Measurements from ENCODE around the gene CHSY1.

Gene CHSY1

DNA sequence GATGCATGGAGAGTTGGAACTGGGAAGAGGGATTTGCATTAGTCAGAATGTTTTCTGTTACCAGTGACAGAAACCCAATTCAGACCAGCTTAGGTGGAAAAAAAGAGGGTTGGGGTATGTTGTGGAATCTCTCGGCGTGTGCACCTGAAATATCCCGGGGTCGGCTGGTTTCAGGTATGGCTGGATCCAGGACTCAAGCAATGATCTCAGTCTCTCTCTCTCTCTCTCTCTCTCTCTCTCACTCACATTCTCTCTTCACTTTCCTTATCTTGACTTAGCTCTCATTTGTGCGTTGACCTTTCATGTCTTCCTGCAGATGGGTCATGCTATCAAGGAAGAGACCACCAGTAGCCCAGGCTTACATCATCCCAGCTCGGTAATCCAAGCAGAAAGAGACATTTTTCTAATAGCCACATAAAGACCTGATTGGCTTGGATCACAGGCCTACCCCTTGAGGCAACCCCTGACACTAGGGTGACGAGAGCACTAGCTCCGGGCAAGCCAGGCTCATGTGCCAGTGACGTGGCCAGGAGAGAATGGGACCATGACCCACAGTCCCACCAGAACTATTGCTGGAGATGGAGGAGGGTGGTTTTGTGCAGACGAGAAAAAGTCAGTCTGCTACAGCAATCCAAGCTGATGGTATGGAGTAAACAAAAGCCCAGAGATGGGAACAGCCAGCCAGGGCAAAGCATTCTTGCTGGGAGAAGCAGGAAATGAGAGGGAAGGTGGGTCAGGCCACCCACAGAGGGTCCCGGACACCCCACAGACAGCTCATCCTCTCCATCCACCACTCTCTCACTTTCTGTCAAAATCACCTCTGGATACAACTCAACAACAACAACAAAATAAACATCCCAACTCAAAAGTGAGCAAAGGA, 91.7 kb downstream of the CHSY1 start:
- no peak overlapping the region for H3K4me2 ChIP-seq
- TF ChIP-seq, protein P1, sequence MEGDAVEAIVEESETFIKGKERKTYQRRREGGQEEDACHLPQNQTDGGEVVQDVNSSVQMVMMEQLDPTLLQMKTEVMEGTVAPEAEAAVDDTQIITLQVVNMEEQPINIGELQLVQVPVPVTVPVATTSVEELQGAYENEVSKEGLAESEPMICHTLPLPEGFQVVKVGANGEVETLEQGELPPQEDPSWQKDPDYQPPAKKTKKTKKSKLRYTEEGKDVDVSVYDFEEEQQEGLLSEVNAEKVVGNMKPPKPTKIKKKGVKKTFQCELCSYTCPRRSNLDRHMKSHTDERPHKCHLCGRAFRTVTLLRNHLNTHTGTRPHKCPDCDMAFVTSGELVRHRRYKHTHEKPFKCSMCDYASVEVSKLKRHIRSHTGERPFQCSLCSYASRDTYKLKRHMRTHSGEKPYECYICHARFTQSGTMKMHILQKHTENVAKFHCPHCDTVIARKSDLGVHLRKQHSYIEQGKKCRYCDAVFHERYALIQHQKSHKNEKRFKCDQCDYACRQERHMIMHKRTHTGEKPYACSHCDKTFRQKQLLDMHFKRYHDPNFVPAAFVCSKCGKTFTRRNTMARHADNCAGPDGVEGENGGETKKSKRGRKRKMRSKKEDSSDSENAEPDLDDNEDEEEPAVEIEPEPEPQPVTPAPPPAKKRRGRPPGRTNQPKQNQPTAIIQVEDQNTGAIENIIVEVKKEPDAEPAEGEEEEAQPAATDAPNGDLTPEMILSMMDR (conservative IDR thresholded peaks at IDR 0.05; ENCODE audit: low read depth, low read length) = no peak

DNA sequence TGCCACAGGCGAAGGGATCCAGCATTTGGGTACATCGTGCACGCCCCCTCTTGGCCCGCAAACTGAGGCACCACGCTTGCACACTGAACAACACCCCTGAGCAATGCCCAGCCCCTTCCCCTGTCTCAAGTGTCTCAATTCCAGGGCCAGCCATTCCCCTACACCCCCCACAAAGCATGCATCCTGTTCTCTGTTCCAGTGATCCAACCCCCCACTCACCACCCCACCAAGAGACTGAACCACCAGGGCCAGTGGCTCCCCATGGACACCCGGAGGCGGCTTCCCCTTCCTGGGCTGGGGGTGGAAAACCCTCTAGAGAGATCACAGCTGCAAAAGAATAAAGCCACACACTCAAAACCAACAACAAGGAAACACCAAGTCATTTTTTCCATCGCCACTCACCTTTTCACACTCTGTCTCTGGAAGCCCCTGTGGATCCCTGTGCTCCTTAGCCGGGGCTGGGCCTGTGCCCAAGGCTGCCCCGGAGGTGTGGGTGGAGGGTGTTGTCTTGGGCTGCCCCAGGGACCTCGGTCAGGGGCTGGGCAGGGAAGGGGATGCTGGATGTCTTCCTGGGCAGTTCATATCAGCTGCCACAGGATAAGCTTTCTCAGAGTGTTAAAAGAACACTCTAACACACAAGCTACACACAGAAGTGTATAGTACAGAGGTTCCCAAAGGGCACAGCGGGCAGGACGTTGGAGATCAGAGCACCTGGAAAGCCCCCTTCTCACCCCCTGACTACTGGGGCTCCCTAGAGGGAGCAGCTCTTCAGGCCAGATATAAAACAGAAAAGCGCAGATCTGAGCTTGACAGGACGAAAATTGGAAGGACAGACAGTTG, 92.5 kb downstream of the CHSY1 start:
- TF ChIP-seq, protein P1 (conservative IDR thresholded peaks at IDR 0.05; ENCODE audit: low read depth, low read length) = no peak
- no peaks in the 10 kb centered on the region for H4K20me1 ChIP-seq (ENCODE audit: insufficient read depth)
- no peaks in the 10 kb centered on the region for H3K36me3 ChIP-seq (ENCODE audit: insufficient read depth)
- no peaks in the 10 kb centered on the region for H3K79me2 ChIP-seq (ENCODE audit: insufficient read depth, low read depth)
- no peak overlapping the region for H3K4me2 ChIP-seq
- no peak overlapping the region for H3K9ac ChIP-seq
- no peaks in the 10 kb centered on the region for H3K27me3 ChIP-seq (ENCODE audit: insufficient read depth, low read depth)
- no peak overlapping the region for H3K27ac ChIP-seq
- no peak overlapping the region for H3K4me3 ChIP-seq (IDR thresholded peaks at IDR 0.05; ENCODE audit: insufficient read depth, low read depth, low read length)
- no peaks in the 10 kb centered on the region for H3K4me1 ChIP-seq (ENCODE audit: low read depth, poor library complexity, severe bottlenecking)
- H2AFZ ChIP-seq (ENCODE audit: low read depth) = no peak overlapping the region

More for the DNA sequence above, 91.7 kb downstream of the CHSY1 start:
- no peaks in the 10 kb centered on the region for H3K79me2 ChIP-seq (ENCODE audit: insufficient read depth, low read depth)
- no peak overlapping the region for H3K27ac ChIP-seq
- no peak overlapping the region for H3K4me3 ChIP-seq (IDR thresholded peaks at IDR 0.05; ENCODE audit: insufficient read depth, low read depth, low read length)
- no peak overlapping the region for H3K9ac ChIP-seq
- no peaks in the 10 kb centered on the region for H3K27me3 ChIP-seq (ENCODE audit: insufficient read depth, low read depth)
- no peaks in the 10 kb centered on the region for H4K20me1 ChIP-seq (ENCODE audit: insufficient read depth)
- no peaks in the 10 kb centered on the region for H3K4me1 ChIP-seq (ENCODE audit: low read depth, poor library complexity, severe bottlenecking)
- H2AFZ ChIP-seq (ENCODE audit: low read depth) = no peak overlapping the region
- no peaks in the 10 kb centered on the region for H3K36me3 ChIP-seq (ENCODE audit: insufficient read depth)

DNA sequence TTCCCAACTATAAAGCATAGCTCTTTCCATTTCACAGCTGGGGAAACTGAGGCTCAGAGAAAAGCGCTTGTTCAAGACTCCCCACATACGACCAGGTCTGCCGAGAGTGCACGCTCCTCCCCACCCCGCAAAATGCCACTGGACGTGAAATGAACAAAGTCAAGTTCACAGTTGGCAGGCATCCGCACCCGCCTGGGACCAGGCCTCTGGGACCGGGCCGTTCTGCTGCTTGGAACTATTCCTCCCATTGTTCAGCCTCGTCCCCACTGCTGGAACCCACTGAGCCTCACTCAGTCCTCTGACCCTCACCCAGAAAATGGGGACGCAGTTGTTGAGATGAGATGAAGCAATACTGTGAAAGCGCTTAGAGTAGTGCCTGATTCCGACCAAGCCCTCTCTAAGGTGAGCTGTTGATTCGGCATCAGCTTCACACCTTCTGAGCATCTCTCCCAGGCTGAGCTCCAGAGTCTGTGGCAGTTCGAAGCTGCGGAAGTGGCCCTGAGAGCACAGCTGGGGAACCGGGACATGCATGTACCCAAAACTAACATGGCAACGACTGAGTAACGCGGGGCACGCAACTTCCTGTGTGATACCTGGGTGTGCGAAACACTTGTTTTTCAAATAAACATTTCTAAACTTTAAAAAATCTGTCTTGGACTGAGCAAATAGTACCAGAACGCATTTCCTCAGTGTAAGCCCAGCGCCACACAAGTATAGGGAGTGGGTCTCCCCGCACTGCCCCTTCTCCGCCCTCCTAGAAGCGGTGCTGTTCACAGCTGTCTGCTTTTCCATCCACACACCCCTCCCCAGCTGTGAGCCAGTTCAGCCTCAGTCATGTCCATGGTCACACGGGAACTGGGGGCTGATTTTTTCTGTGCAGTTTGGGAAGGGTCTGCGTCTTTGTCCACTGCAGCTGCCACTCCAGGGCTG, 93.4 kb downstream of the CHSY1 start:
- no peaks in the 10 kb centered on the region for H3K4me1 ChIP-seq (ENCODE audit: low read depth, poor library complexity, severe bottlenecking)
- TF ChIP-seq, protein P1 (conservative IDR thresholded peaks at IDR 0.05; ENCODE audit: low read depth, low read length) = no peak
- H3K9ac ChIP-seq = no peak overlapping the region
- no peak overlapping the region for H2AFZ ChIP-seq (ENCODE audit: low read depth)
- H3K27me3 ChIP-seq (ENCODE audit: insufficient read depth, low read depth) = no peaks in the 10 kb centered on the region
- no peak overlapping the region for H3K4me3 ChIP-seq (IDR thresholded peaks at IDR 0.05; ENCODE audit: insufficient read depth, low read depth, low read length)
- no peak overlapping the region for H3K4me2 ChIP-seq
- H3K27ac ChIP-seq = no peak overlapping the region
- H3K36me3 ChIP-seq (ENCODE audit: insufficient read depth) = no peaks in the 10 kb centered on the region
- H4K20me1 ChIP-seq (ENCODE audit: insufficient read depth) = no peaks in the 10 kb centered on the region
- no peaks in the 10 kb centered on the region for H3K79me2 ChIP-seq (ENCODE audit: insufficient read depth, low read depth)

DNA sequence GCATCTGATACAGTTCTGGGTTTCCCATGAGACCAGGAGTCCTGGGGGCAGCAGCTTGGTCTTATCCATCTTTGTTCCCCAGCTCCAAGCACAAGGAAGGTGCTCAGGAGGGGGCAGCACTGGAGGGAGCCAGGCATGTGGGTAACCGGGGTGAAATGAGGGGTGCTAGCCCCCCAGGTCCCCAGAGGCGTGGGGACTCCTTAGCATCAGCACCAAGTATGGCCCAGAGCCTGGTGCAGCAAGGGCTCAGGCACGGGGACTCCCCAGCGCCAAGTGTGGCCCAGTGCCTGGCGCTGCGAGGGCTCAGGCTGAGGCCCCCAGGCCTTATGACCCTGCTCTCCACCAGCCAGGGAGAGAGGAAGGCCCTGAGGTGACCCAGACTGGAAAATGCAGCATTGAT, 94.1 kb downstream of the CHSY1 start:
- H4K20me1 ChIP-seq (ENCODE audit: insufficient read depth) = no peaks in the 10 kb centered on the region
- no peaks in the 10 kb centered on the region for H3K79me2 ChIP-seq (ENCODE audit: insufficient read depth, low read depth)
- TF ChIP-seq, protein P1 (conservative IDR thresholded peaks at IDR 0.05; ENCODE audit: low read depth, low read length) = no peak
- H3K27ac ChIP-seq = no peak overlapping the region
- H3K4me1 ChIP-seq (ENCODE audit: low read depth, poor library complexity, severe bottlenecking) = no peaks in the 10 kb centered on the region
- no peak overlapping the region for H3K4me3 ChIP-seq (IDR thresholded peaks at IDR 0.05; ENCODE audit: insufficient read depth, low read depth, low read length)
- H3K9ac ChIP-seq = no peak overlapping the region
- no peak overlapping the region for H2AFZ ChIP-seq (ENCODE audit: low read depth)
- no peaks in the 10 kb centered on the region for H3K27me3 ChIP-seq (ENCODE audit: insufficient read depth, low read depth)
- H3K36me3 ChIP-seq (ENCODE audit: insufficient read depth) = no peaks in the 10 kb centered on the region
- no peak overlapping the region for H3K4me2 ChIP-seq

All from KMS-11 (cell line).